Measurements from ENCODE around the gene PRICKLE4. TPM values are rescaled to one million over a fixed set of nuclear protein-coding genes. Genes with fewer than 3 reads are reported as not detected.
A peak's percentile ranks its signal among the peaks of the same experiment; 100 is the strongest.

Gene PRICKLE4
- total RNA-seq, 1 donor from 2014 or later = 2.8 TPM

- no peaks in the 10 kb centered on the region for H3K27me3 Mint-ChIP-seq
- H3K9me3 Mint-ChIP-seq = no peaks in the 10 kb centered on the region
- TF ChIP-seq CTCF (conservative IDR thresholded peaks at IDR 0.05) = no peak
- H3K4me1 Mint-ChIP-seq (ENCODE audit: unreplicated experiment) = no peaks in the 10 kb centered on the region
- no peak overlapping the region for H3K27ac Mint-ChIP-seq
- no peak for DNase-seq (ENCODE audit: extremely low spot score, unreplicated experiment)
- no peak overlapping the region for H3K4me3 Mint-ChIP-seq
- H3K36me3 Mint-ChIP-seq = peaks cover 9% of the 10 kb centered on the region
Measured at GRCh38 chr6:41791305-41791704, 10.7 kb downstream of the PRICKLE4 start.

- no peak for DNase-seq (ENCODE audit: extremely low spot score, unreplicated experiment)
- Mint-ChIP-seq H3K4me1 (ENCODE audit: unreplicated experiment) (no peaks in the 10 kb centered on the region), H3K9me3 (no peaks in the 10 kb centered on the region), H3K36me3 (peaks cover 12% of the 10 kb centered on the region), H3K27me3 (no peaks in the 10 kb centered on the region), H3K4me3 (no peak overlapping the region), H3K27ac (no peak overlapping the region)
- TF ChIP-seq CTCF (conservative IDR thresholded peaks at IDR 0.05) = no peak
Measured at GRCh38 chr6:41791984-41792383, 11.4 kb downstream of the PRICKLE4 start.

GRCh38 chr6:41796474-41796873 is 15.9 kb downstream of the PRICKLE4 start:
- H3K9me3 Mint-ChIP-seq = no peaks in the 10 kb centered on the region
- H3K36me3 Mint-ChIP-seq = peaks cover 10% of the 10 kb centered on the region
- no peaks in the 10 kb centered on the region for H3K27me3 Mint-ChIP-seq
- H3K4me3 Mint-ChIP-seq = no peak overlapping the region
- H3K27ac Mint-ChIP-seq = no peak overlapping the region
- no peak for TF ChIP-seq CTCF (conservative IDR thresholded peaks at IDR 0.05)
- no peaks in the 10 kb centered on the region for H3K4me1 Mint-ChIP-seq (ENCODE audit: unreplicated experiment)
- DNase-seq (ENCODE audit: extremely low spot score, unreplicated experiment) = no peak

- Mint-ChIP-seq H3K36me3 (peaks cover 7% of the 10 kb centered on the region), H3K27ac (no peak overlapping the region)
Measured at GRCh38 chr6:41798901-41799558, 18.4 kb downstream of the PRICKLE4 start.

GRCh38 chr6:41799559-41799911 is 19.0 kb downstream of the PRICKLE4 start:
- Mint-ChIP-seq H3K36me3 (peaks cover 7% of the 10 kb centered on the region), H3K4me3 (no peak overlapping the region), H3K27ac (no peak overlapping the region), H3K27me3 (no peaks in the 10 kb centered on the region), H3K9me3 (no peaks in the 10 kb centered on the region), H3K4me1 (ENCODE audit: unreplicated experiment) (no peaks in the 10 kb centered on the region)
- DNase-seq (ENCODE audit: extremely low spot score, unreplicated experiment) = no peak
- no peak for TF ChIP-seq CTCF (conservative IDR thresholded peaks at IDR 0.05)

More at GRCh38 chr6:41798901-41799558, 18.4 kb downstream of the PRICKLE4 start:
- no peaks in the 10 kb centered on the region for H3K9me3 Mint-ChIP-seq
- no peak for DNase-seq (ENCODE audit: extremely low spot score, unreplicated experiment)
- no peak overlapping the region for H3K4me3 Mint-ChIP-seq
- H3K4me1 Mint-ChIP-seq (ENCODE audit: unreplicated experiment) = no peaks in the 10 kb centered on the region
- no peaks in the 10 kb centered on the region for H3K27me3 Mint-ChIP-seq
- no peak for TF ChIP-seq CTCF (conservative IDR thresholded peaks at IDR 0.05)

GRCh38 chr6:41801380-41801779 is 20.8 kb downstream of the PRICKLE4 start:
- Mint-ChIP-seq H3K9me3 (no peaks in the 10 kb centered on the region), H3K4me1 (ENCODE audit: unreplicated experiment) (no peaks in the 10 kb centered on the region), H3K4me3 (no peak overlapping the region), H3K27me3 (no peaks in the 10 kb centered on the region), H3K36me3 (peaks cover 6% of the 10 kb centered on the region), H3K27ac (no peak overlapping the region)
- DNase-seq (ENCODE audit: extremely low spot score, unreplicated experiment) = no peak
- peak; percentile 63 for TF ChIP-seq CTCF (conservative IDR thresholded peaks at IDR 0.05)

Data from type B pancreatic cell (in vitro differentiated cells).